Activated T-cell treated with anti-CD3 and anti-CD28 coated beads for 4 hours (primary cell): ENCODE measurements around the gene B3GNT2.
A peak's percentile ranks its signal among the peaks of the same experiment; 100 is the strongest.

Experiments used
- DNase-seq: peaks from one replicate; pipeline ENCODE4 v3.0.0-alpha.2; 2020

The B3GNT2 gene

DNA sequence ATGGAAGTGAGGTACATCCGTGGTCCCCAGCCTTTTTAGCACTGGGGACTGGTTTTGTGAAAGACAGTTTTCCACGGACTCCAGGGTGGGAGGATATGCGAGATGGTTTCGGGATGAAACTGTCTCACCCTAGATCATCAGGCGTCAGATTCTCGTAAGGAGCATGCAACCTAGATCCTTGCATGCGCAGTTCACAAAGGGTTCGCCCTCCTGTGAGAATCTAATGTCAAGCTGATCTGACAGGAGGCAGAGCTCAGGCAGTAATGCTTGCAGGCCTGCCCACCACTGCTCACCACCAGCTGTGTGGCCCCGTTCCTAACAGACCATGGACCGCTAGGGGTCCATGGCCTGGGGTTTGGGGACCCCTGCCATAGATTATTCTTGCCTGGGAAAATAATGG lies 11.6 kb downstream of the B3GNT2 start:
- no peak for DNase-seq

DNA sequence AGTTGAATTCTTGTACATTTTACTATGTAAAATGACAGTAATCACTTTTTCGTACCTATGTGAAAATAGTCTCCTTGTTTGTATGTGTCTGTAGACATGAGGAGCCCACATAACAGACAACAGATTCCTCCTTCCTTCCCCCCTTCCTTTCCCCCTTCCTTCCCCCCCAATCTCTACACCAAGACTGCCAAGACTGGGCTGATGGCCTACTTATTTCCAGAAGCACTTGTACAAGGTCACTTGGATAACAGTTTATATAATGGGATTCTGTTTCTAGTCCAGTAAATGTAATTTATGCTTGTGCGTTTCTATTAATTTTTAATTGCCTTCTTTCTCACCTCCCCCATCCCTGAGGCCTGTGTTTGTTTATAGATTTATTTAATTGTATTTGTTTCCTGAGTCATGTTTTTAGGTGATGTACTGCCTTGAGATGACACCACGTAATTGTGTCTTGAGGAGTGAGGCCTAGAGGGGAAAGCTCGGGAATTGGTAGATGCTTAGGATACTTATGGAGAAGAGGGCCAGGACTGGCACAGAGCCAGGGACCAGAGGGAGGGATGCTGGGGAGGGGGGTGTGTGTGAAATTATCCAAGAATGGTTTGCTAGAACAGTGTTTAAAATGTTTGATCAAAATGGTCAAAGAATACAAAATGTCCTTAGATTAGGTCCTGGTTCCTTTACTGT lies 12.3 kb downstream of the B3GNT2 start:
- no peak for DNase-seq

DNA sequence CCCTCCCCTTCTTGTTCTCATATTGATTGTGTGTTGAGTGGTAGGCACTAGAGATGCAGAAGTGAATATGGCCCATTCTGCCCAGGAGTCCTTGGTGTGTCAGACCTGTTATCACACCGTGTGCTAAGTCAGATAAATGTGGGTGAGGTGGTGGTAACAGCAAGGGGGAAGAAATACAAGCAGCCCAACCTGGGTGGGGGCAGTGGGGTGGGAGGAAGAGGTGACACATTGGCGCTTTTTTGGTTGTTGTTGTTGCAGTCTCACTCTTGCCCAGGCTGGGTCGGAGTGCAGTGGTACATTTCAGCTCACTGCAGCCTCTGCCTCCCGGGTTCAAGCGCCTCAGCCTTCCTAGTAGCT lies 12.8 kb downstream of the B3GNT2 start:
- peak; percentile 17 for DNase-seq

DNA sequence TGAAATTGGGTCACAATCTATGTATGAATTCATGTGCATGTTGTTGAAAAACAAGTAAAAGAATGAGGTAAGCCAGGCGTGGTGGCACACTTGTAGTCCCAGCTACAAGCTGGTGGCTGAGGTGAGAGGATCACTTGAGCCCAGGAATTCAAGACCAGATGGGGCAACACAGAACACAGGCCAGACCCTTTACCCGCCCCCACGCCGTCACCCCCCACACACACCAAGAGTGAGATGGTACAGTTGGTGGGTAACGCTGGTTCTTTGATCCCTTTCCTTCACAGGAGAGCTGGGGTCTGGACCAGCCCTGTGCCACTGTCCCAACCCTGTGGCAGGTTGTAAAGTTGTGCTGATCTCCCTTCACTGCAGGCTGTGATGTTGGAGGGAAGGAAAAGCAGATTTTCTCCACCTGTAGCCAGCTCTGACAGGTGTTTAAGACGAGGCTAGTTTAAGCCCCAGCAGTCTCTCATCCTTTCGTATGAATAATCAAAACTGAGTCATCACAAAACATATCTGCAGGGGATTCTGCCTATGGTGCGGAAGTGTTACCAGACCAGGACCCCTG lies 13.6 kb downstream of the B3GNT2 start:
- DNase-seq: no peak

DNA sequence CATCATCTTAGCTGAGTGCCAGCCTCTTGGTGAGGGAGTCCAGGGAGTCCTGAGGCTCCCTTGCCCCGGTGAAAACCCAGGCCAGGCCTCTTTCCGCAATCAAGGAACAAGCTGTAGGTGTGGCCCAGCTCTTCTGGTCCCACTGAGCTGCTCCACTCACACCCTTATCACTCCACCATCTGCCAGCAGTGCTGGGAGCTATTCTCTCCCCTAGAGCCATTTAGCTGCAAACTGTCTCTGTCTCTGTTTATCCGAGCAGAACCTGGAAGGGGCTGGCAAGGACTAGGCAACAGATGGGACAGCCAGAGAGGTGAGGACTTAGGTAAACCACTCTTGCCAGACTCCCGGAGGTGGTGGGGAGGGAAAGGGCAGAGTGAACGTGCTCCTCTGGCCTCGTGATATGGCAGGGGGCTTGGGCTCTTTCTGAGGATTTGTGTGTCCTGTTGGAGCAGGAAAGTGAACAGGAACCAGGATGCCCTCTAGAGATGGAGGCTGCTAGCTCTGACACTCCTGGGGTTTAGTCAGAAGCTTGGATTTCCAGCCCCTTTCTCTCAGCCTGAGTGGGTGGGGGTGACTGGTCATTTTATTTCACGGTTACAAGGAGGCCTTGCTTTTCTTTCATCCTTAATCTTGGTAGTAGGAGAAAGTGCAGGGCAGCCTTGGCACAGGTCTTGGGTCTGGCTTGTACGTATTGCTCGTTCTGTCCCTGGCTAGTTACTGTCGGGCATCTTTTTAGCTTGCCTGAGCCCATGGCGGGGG lies 19.6 kb downstream of the B3GNT2 start:
- no peak for DNase-seq

DNA sequence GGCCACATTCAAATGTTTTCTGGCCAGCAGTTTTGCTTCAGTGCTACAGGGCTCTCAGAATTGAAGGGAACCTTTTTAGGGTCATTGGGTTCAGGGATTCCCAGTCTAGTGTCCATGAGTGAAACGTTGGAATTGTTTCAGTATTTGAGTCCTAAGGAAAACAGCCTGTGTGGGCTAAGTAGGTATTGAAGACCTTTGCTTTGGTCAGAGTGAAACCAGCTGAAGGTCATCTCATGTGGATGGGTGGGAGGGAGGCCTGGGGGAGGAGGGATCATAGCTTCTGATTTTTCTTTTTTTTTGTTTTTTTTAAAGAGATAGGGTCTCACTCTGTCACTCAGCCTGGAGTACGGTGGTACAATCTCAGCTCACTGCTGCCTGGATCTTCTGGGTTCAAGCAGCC lies 20.2 kb downstream of the B3GNT2 start:
- no peak for DNase-seq

DNA sequence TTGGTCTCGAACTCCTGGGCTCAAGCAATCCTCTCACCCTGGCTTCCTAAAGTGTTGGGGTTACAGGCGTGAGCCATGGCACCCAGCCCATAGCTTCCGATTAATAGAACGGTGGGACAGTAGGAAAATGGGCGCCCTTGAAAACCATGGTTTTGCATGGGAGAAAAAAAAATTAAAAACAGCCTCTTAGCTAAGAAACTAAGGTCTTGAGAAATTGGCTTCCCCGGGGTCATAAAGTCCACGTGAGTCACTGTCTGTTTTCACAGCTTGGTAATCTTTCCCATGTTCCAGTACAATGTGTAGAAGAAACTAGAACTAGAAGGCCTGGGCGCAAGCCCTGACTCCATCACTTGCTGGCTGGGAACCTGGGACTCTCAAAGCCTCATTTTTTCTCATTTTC lies 20.7 kb downstream of the B3GNT2 start:
- DNase-seq: no peak

DNA sequence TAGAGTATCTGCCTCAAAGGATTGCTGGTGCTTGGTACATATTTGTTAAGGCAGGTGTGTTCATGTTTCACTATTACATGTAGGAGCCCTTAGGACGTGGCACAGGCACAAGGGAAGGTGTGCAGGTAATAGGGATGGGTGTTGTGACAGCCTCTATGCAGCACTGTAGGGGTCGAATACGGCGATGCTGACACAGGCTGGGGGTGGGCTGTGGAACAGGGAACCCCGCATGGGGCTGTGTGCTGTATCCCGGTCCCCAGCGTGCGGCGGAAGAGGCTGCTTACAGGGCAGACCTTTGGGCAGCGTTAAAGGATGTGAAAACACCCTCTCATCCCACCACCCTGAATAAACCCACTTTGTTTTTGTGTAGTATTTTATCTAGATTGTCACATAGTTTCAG lies 21.5 kb downstream of the B3GNT2 start:
- DNase-seq: no peak

DNA sequence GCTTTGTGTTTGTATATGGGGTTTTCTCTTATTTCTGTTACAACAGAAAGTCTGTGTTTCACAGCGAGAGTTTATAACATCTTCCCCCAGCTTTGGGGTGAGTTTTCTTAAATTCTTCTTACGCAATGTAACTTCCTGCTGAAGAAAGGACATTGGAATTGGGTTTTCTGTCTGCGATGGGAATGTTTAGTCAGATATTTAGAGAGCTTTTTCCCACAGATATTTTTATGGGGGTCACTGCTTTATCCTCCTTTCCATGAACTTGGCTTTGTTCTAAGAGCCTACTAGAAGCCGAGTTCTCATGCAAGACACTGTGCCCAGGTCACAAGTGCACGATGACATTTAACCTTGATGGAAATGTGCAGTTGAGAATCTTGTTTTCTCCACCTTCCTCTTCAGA lies 22.1 kb downstream of the B3GNT2 start:
- no peak for DNase-seq

DNA sequence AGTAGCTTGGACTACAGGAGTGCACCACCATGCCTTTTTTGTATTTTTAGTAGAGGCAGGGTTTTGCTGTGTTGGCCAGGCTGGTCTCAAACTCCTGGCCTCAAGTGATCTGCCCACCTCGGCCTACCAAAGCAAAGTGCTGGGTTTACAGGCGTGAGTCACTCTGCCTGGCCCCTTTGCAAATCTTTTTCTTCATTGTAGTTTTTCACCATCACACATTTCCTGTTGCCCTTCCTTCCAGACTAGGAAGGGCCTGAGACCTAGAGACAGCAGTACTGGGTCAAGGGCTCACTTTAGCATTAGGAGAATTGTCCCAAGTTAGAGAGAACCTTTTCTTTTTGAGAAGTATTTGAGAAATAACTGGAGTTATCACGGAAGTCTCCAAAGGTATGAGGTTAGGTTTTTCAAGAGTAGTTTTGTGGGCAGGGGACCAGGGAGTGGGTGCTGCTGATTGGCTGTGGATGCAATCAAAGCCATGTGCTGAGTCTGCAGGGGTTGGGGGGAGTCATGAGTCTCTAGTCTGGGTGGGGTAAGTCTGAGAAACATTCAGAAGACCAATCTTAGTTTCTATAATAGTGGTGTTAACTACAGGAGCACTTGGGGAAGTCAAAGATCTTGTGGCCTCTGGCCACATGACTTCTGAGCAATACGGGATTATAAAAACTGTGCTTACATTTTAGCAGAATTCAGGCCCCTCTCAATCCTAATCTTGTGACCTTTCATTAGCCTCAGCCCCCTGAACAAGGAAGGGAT lies 23.7 kb downstream of the B3GNT2 start:
- DNase-seq: no peak

DNA sequence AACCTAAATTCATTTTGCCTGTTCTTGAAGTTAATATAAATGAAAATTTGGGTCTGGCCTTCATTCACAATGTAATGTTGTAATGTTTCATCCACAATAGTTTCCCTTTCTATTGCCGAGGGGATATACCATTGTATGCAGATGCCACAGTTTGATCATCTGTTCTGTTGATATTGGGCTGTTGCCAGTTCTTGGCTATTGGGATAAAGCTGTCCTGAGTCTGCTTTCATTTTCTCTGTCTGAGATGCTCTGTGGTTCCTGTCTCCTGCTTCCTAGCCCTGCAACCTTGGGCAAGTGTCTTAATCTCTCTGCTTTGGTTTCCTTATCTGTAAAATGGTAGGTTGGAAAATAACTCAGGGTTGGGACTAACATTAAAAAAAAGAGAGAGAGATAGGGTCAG lies 25.2 kb downstream of the B3GNT2 start:
- DNase-seq: no peak

DNA sequence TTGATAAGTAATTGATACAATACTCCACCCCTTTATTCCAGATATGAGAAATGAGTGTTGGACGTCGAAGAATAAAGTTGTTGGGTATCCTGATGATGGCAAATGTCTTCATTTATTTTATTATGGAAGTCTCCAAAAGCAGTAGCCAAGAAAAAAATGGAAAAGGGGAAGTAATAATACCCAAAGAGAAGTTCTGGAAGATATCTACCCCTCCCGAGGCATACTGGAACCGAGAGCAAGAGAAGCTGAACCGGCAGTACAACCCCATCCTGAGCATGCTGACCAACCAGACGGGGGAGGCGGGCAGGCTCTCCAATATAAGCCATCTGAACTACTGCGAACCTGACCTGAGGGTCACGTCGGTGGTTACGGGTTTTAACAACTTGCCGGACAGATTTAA lies 26.3 kb downstream of the B3GNT2 start:
- DNase-seq: no peak

DNA sequence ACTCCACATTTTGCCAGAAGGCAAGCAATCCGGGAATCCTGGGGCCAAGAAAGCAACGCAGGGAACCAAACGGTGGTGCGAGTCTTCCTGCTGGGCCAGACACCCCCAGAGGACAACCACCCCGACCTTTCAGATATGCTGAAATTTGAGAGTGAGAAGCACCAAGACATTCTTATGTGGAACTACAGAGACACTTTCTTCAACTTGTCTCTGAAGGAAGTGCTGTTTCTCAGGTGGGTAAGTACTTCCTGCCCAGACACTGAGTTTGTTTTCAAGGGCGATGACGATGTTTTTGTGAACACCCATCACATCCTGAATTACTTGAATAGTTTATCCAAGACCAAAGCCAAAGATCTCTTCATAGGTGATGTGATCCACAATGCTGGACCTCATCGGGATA lies 26.8 kb downstream of the B3GNT2 start:
- DNase-seq: no peak

DNA sequence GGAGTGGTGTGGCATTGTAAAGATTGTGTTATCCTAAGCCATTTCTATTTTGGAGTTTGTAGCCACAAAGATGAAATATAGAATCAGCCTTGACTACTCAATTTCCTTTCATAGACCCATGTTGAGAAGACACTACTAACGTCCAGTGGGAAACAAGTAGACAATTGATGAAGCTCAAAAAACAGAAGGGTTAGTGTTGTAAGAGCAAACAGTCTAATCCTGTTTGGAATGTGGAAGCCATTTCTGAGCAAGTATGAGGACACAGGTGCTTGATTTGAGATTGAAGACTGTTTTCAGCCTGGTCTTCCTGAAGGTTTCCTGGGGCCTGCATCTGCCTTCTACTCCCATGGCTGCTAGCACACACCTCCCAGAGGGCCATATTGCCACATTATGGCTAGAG lies 29.1 kb downstream of the B3GNT2 start:
- no peak for DNase-seq

DNA sequence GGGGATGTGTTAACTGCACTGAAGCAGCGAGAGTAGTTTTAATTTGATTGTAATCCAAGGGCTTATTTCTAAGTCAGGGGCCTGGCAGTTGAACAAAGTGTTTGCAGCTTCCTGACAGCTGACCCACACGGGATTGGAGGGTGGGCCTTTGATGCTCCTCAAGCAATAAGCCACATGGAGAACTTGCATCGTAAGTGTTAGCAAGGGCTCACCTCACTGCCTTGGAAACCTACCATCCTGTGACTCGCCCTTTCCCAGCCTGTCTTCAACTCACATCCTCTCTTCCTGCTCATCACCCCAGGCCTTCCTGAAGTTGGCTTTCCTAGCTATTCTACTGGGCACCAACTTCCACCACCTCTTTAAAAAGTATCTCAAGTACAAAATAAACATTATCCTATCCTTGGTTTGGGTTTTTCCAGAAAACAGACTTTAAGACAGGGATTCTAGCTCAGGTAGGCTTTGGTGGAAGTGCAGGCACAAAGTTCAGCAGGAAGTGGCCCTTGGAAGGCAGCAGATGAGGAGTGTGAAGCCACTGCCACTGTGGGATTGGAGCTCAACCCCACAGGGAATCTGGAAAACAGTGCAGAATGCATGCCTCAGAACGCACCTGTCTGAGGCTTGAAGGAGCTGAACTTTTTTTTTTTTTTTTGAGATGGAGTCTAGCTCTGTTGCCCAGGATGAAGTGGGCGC lies 31.6 kb downstream of the B3GNT2 start:
- no peak for DNase-seq

DNA sequence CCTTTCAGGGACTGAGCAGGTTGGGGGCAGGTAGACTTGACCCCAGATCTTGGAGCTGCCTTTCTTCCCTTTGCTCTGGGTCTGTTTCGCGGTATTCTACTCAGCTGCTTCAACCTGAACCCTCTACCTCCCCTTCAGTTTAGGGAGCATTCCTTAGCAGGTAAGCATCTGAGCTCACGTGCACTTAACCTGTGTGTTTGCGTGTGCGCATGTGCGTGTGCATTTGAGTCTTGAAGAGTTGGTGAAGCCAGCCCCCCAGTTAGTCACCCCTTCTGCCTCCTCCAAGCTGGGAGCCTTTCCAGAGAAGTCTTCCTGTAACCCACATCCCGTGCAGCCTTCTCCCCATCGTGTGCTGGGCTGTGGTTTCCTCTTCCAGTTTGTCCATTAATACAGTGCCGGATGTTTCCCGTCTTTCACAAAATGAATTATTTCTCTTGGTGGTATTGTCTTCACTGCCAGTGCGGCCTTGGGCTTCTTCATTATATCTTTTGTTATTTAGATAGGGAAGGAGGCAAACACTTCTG lies 33.2 kb downstream of the B3GNT2 start:
- no peak for DNase-seq

DNA sequence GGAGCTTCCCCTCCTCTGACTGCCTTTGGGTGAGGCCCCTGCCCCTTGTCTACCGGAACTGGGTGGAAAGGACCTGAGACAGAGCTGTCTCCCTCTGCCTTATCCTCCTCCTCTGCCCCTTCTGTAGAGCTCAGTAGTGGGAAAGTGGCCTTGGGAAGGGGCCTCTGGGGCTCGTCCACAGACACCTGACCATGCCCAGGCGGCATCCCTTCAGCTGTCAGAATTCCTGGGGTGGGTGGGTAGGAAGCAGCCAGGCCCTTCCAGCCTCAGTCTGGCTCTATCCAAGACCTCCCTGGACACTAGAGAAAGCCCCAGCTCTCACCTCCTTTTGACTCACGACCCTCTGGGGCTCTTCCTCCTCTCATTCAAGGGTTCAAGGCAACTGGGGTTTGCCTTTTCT lies 35.6 kb downstream of the B3GNT2 start:
- DNase-seq: no peak

DNA sequence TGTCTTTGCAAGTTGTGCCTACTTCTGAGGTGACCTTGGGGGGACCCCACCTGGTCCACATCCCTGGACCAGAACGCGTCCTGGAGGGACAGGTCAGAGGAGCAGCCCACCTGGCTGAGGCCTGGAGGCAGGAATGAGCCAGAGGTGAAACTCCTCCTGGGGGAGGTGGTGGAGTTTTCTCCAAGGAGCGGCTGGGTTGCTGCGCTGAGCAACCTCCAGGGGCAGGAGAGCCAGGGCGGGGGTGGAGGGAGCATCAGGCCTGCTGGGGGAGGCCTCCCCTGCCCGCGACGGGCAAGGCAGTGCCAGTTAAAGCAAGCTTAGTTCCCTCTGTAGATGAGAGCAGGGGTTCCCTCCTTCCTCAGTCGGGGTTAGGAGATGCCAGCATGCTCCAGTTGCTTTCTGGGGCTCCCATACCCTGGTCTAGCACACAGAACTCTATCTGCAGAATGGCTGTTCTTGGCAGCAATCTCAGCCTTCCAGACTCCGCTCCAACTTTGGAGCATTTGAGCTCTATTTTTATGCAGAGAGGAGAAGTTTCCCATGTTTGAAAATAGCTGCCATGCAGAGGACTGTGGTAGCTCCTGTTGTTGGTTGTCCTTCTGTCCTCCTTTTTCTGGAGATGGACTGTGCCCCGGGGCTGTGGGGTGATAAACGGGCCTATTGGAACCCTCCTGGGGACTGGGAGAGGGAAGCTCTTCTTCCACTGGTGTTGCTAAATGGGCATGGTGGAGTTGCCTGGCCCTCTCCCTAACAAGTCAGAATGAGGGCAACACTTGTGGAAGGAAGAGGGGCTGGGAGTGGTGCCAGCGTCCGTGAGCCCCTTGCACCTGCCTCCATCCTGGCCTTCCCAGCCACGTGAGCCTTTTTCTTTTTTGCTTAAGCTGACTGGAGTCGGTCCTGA lies 39.1 kb downstream of the B3GNT2 start:
- DNase-seq: no peak

DNA sequence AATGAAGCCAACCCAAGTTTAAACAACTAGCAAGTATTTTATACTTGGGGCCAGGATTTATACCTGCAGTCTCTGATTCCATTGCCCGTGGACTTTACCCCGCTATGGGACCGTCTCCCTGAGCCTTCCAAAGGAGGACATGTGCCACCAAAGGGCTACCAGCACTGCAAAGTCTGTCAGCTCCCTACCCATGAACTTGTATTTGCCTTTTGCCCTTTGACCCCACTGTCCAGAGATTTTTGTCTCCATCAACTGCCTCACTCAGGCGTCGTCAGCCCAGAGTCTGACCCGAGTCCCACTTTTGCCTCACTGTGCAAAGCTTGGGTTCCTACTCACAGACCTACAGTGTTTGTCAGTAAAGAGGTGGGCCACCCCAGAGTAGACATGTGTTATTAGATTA lies 40.6 kb downstream of the B3GNT2 start:
- no peak for DNase-seq

DNA sequence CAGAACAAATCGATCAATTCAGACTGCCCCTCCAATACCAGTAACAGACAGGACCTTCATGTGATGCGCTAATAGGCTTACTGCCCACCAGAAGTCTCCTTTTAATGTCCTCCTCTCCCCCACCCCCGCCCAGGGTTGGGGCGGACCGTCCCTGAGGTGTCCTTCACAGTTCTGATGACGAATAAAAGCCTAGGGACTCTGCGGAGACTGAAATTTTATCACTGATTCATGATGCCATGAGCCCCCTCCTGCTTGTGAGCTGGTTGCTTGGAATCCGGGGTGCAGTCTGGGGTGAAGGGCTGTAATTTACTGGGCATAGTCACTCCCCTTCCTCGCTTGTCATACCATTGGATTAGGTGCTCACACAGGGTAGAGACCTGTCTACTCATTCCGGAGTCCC lies 42.3 kb downstream of the B3GNT2 start:
- no peak for DNase-seq

DNA sequence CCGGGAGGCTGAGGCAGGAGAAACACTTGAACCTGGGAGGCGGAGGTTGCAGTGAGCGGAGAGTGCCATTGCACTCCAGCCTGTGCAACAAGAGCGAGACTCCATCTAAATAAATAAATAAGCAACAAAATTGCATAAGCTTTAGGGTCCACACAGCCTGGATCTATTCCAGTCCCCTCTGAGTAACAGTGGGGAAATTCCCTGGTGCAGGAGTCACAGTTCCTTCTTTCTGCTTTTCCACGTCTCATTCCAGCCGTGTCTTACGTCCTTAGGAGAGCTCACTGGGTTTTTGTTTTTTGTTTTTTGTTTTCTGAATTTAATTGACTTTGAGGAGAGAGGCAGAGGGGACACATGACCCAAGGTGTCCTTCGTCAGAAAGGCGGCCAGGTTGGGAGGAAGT lies 44.6 kb downstream of the B3GNT2 start:
- DNase-seq: no peak

DNA sequence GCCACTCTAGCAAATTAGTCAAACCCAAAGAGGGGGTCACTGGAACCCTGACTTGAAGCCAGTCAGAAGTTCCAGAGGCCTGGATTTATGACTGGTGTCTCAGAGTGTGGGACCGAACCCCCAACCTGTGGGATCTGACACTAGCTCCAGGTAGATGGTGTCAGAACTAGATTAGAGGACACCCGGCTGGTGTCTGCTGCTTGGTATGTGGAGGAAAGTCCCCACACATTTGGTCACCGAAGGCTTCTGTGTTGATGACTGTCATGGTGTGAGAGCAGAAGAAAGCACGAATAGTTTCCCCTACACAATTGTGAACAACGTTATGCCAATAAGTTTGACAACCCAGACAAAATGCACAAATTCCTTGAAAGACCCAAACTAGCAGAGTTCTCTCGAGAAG lies 48.1 kb downstream of the B3GNT2 start:
- no peak for DNase-seq
